ENCODE results near the gene CRYBG1.

CRYBG1 gene

DNA sequence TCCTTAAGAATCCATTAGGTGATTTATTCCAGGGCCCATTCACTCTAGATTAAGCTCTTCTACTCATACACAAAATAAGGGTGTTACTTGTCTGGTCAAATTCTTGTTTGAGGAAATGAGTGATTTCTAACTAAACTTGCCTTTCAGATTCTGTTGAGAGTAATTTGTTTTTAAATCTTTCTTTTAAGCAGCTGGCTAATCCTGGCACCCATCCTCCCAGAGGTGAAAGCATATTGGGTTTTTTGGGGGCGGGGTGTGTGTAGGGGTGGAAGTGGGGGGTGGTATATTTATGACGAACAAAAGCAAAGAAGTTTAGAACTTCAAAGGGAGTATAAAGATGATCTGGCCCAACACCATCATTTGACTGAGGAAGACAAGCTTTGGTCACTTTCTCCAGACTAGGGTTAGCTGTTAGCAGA lies 174.1 kb downstream of the CRYBG1 start:
- TF ChIP-seq, protein P1, sequence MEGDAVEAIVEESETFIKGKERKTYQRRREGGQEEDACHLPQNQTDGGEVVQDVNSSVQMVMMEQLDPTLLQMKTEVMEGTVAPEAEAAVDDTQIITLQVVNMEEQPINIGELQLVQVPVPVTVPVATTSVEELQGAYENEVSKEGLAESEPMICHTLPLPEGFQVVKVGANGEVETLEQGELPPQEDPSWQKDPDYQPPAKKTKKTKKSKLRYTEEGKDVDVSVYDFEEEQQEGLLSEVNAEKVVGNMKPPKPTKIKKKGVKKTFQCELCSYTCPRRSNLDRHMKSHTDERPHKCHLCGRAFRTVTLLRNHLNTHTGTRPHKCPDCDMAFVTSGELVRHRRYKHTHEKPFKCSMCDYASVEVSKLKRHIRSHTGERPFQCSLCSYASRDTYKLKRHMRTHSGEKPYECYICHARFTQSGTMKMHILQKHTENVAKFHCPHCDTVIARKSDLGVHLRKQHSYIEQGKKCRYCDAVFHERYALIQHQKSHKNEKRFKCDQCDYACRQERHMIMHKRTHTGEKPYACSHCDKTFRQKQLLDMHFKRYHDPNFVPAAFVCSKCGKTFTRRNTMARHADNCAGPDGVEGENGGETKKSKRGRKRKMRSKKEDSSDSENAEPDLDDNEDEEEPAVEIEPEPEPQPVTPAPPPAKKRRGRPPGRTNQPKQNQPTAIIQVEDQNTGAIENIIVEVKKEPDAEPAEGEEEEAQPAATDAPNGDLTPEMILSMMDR (IDR thresholded peaks at IDR 0.05; ENCODE audit: low read depth, low read length): no peak
- no peak for DNase-seq (ENCODE audit: low read depth, low spot score)
- no peak overlapping the region for H3K4me3 ChIP-seq (ENCODE audit: low read depth, low read length)
- in situ Hi-C loops (cut with HindIII; ENCODE audit: low sequenced_read_pairs): no loop called here

DNA sequence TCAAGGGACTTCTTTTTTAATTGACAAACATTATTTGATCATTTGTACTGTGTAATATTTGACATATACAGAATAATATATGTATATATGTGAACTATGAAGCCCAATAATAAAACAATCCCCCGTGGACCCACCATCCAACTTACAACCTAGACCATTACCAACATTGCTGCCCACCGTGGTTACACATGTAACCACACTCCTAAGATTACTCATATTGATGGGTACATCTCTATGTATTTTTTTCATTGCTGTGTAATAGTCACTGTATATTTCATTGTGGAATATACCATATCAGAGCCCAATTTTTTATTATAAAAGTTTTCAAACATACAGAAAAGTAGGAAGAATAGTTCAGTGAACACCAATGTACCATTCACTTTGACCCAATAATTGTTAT lies 174.5 kb downstream of the CRYBG1 start:
- TF ChIP-seq, protein P1 (IDR thresholded peaks at IDR 0.05; ENCODE audit: low read depth, low read length): no peak
- no peak overlapping the region for H3K4me3 ChIP-seq (ENCODE audit: low read depth, low read length)
- no peak for DNase-seq (ENCODE audit: low read depth, low spot score)
- in situ Hi-C loops (cut with HindIII; ENCODE audit: low sequenced_read_pairs): no loop called here

DNA sequence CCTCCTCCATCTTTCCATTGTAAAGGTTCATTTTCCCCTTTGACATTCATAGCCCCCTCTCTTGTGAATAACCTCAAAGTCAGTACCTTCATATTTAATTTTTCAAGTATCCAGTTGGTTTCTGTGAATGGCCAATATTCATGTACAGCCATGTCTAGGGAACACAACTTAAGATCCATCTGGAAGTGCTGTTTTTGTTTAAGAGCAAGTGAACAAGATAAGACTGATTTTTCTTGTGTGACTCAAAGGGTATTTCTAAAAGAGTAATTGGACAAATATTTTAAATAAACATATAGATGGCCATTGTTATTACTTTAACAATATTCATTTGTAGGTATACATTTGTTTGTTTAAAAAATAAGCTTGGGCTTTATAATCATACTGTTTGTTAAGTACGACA lies 175.8 kb downstream of the CRYBG1 start:
- DNase-seq (ENCODE audit: low read depth, low spot score): no peak
- TF ChIP-seq, protein P1 (IDR thresholded peaks at IDR 0.05; ENCODE audit: low read depth, low read length): no peak
- in situ Hi-C loops (cut with HindIII; ENCODE audit: low sequenced_read_pairs): no loop called here
- no peak overlapping the region for H3K4me3 ChIP-seq (ENCODE audit: low read depth, low read length)

DNA sequence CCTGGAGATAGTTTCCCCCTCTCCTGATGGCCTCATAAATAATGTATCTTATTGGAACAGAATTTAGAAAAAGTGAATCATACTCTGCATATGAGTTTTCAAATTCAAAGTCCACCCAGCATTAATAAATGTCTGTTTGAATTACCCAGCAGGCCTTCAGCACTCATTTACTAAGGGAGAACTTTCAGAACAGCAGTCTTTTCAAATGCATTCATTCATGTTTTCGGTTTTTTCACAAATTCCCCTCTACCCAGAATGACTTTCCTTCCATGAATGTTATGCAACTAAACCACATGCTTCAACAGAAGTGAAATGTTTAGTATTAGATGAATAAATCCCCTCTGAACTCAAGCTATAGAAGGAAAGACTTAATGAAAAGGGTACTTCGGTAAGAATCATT lies 176.3 kb downstream of the CRYBG1 start:
- no peak for DNase-seq (ENCODE audit: low read depth, low spot score)
- in situ Hi-C loops (cut with HindIII; ENCODE audit: low sequenced_read_pairs): no loop called here
- TF ChIP-seq, protein P1 (IDR thresholded peaks at IDR 0.05; ENCODE audit: low read depth, low read length): no peak
- no peak overlapping the region for H3K4me3 ChIP-seq (ENCODE audit: low read depth, low read length)

DNA sequence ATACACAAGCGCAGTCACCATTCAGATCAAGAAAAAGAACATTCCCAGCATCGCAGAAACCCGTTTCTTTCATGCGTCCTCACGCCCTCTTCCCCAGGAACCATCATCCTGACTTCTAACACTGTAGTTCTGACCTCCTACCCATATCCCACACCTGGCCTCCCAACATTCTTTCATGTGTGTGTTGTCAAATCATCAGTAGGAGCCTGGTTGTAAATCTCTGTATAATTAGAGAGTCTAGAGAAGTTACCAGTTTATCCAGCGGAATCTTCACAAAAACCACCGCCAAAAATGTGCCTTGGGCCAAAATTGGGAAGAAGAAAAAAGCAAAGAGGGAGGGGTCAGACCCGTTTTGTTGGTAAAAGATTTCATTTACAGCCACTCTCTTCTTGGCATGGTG lies 177.1 kb downstream of the CRYBG1 start:
- H3K4me3 ChIP-seq (ENCODE audit: low read depth, low read length): no peak overlapping the region
- in situ Hi-C loops (cut with HindIII; ENCODE audit: low sequenced_read_pairs): no loop called here
- TF ChIP-seq, protein P1 (IDR thresholded peaks at IDR 0.05; ENCODE audit: low read depth, low read length): no peak
- DNase-seq (ENCODE audit: low read depth, low spot score): no peak

DNA sequence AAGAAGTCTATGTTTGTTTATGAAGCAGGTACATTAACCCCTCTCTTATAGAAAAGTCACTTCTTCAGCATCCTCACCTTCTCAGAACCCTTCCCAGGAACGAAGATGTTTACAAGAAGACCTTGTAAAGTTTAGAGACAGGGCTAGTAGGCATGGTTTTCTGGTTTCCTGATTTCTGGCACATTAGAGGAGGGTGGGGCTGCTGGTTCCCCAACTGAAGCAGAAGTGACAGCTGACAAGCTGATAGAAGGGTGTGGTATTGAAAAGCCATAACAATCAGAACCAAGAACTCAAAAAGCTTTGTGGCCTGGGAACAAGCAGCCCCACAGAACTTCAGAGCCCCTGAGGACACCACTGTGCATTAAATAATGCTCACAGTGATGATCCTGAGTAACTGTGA lies 177.6 kb downstream of the CRYBG1 start:
- DNase-seq (ENCODE audit: low read depth, low spot score): no peak
- in situ Hi-C loops (cut with HindIII; ENCODE audit: low sequenced_read_pairs): no loop called here
- TF ChIP-seq, protein P1 (IDR thresholded peaks at IDR 0.05; ENCODE audit: low read depth, low read length): no peak
- H3K4me3 ChIP-seq (ENCODE audit: low read depth, low read length): no peak overlapping the region

DNA sequence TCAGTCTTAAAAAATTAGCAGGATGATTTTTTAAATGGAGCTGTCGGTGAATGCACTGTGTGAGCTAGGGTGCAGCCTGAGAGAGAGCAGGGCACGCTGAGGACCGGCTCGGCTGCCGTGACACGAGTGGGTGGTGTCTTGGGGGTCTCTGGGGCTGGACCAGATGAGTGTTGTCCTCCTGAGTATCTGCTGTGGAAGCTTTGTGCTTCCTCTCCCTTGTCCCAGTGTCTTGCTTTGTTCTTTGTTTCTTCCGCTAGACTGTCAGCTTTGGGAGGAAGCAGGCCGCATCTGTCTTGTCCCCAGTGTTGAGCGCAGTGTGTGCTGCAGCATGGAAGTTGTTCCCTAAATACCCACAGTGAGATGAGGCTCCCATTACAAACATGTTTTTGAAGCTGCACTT lies 179.4 kb downstream of the CRYBG1 start:
- in situ Hi-C loops (cut with HindIII; ENCODE audit: low sequenced_read_pairs): no loop called here
- TF ChIP-seq, protein P1 (IDR thresholded peaks at IDR 0.05; ENCODE audit: low read depth, low read length): no peak
- no peak for DNase-seq (ENCODE audit: low read depth, low spot score)
- H3K4me3 ChIP-seq (ENCODE audit: low read depth, low read length): no peak overlapping the region
